GF-D8 (cell line): Measurements from ENCODE around the gene ADGRL2.
"Not testable (repeated sequence)": the region's sequence is repeated elsewhere in the genome, so short reads cannot be mapped to it uniquely, and the experiment has no call there.

Experiments used
- DNase-seq: peaks from one replicate; lab custom pipeline; 2025; lab: John Stamatoyannopoulos, UW

ADGRL2 gene

DNA sequence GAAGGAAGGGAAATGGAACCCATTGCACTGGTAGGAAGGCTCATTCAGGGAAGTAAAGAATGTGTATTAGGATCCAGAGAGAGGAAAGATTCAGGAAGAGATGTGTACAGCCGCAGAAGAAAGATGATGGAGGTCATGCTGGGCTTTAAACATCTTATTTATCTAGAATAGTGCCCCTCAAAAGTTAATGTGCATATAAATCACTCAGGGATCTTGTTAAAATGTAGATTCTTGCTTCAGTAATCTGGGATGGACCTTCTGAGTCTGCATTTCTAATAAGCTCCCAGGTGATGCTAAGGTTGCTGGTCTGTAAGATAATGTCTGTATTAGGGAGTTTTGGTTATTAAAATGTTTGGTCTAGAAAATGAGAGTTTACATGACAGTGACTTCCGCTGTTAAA lies 46.3 kb downstream of the ADGRL2 start:
- DNase-seq = no peak

DNA sequence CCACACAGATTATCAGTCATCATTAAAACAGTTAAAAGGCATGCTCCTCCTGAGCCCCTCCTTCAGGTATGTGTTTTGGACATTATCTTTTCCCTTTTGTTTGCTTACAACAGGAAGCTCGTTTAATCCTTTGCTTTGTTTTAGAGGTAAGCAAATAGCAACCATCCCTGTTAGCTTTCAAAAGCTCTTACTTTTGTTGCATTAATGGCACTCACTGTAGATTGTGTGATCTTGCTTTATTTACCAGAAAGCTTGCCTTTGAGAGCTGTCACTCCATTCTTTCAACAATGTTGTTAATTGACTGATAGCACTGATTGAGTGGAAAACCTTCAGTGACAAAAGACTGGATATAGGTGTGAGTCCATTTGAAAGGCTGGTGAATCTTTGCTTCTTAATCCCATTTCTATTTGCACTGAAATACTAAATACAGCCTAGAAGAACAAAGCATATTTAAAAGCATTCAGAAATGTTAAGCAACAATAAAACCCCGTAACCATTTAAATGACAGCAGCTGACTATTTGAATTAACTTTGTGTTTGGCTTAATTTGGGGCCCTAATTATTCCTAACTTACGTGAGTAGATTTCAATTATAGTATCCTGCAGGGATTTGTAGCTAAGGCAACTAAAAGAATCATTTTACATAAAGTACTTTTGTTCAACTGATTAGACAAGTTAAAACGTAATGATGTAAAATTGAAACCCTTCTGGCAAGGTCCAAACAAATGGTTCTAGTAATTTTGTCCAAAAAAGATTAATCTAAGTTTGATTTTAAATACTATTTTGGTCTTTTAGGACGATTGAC lies 48.3 kb downstream of the ADGRL2 start:
- DNase-seq = no peak

DNA sequence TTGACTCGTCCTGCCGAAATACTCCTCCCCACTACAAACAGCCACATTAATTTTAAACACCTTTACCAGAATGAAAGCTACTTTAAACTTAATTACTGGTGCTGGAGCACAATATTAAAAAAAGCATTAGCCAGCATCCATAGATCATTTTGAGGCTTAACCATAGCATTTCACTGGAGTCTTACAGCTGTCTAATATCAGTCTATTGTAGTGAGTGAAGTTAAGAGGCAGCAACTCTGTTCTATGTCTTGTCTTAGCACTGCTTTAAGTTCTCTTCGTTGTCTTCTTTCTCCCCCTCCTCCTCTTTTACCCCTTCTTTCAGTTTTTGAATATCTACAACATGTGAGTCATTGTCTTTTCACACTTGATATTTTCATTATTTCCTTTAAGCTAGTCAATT lies 49.3 kb downstream of the ADGRL2 start:
- DNase-seq = no peak

DNA sequence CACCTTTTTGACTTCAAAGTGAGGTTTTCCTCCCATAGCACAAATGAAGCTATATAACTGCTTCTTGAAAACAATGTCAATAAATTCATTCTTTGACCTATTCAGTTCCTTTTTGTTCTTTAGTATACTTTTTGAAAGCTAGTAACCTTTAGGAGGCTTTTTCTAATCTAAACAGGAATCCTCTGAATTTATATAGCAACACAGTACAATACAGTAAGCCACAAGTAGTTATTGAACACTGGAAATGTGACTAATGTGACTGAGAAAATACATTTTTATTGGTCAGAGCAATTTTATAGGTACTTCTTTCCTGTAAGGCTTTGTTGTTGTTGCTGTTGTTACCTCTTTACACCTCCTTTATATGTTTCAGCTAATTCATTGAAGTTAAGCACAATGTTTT lies 49.8 kb downstream of the ADGRL2 start:
- DNase-seq = no peak

DNA sequence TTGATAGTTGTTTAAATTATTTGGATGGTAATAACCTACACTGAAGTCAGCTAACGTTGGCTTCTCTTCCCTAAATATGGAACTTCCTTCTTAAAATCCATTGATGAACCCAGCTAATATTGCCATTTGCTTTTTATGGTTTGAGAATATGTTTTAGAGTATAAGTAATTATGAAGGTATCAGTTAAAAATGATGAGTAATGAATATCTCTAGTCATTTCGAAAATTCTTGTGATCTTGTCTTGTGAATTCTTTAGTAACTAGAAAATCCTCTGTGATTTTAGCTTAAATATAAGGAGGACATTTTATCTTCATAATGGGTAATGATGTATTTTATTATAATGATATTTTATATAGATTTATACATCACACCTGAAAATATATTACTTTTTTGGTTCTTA lies 50.5 kb downstream of the ADGRL2 start:
- DNase-seq = no peak

DNA sequence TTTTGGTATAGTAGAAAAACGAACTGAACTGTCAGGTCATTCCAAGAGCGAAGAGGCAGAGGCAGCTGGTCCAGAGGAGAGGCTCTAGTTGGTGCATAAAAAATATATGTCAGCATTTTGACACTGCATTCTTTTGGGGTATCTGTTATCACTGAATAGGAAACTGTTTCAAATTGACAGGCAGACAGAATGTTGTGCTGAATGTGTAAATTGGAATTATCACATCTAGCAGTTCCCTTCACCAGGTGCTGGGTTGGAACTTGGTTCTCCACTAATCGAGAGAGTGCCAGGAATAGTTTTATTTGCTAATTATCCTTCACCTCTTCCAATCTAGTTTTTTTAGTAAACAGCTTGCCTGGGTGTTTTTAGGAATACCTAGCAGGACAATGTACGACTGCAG lies 52.2 kb downstream of the ADGRL2 start:
- no peak for DNase-seq

DNA sequence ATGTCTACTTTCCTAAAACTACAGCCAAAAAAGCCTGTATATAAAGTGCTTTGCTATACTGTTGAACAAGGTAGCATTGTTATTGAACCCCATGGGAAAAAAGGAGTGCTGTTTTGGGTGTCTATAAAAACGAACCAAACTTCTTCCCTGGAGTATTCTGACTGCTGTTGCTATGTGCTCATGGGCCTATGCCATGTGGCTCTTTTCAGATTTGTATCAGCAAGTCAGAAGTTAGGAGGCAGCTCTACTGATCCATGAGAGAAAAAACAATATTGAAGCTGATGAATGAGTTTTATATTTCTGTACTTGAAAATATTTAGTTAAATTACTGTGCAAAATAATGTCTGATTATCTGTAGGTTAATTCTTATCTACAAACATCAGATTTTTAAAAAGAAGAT lies 66.5 kb downstream of the ADGRL2 start:
- no peak for DNase-seq

DNA sequence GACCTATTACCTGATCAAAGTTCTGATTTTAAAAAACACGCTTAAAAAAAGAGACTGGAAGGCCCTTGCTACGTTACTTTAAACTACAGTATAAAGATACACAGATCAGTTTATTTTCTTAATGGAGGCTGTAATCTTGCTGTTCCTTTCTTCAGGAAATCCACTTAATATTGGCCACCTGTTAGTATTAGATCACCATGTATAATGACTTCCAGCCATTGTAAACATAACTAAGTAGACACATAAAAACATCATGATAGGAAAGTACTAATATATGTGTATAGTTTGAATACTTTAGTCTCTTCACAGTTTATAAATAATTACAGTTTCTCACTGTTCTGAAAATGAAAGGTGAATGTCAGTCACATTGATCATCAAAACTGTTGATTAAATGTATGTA lies 68.6 kb downstream of the ADGRL2 start:
- DNase-seq = no peak

DNA sequence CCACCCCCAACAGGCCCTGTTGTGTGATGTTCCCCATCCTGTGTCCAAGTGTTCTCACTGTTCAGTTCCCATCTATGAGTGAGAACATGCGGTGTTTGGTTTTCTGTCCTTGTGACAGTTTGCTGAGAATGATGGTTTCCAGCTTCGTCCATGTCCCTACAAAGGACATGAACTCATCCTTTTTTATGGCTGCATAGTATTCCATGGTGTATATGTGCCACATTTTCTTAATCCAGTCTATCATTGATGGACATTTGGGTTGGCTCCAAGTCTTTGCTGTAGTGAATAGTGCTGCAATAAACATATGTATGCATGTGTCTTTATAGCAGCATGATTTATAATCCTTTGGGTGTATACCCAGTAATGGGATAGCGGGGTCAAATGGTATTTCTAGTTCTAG lies 70.4 kb downstream of the ADGRL2 start:
- not testable (repeated sequence) for DNase-seq

DNA sequence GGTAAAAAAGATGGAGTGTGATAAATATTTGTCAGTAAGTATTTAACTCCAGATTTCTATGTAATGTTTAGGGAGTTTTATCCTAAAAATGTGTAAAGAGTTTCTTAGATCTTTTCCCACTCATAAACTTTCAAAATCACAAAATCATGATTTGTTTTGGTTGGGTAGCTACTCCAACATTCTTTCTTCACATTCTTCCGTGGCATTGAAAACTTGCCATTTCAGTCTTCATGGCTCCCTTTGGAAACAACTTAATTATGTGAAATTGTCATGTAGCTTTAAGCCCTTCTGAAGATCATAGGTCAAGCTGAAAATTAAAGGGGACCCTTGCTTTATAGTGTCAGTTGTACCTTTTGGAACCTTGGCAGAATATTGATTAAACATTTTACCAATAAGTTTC lies 73.2 kb downstream of the ADGRL2 start:
- no peak for DNase-seq

DNA sequence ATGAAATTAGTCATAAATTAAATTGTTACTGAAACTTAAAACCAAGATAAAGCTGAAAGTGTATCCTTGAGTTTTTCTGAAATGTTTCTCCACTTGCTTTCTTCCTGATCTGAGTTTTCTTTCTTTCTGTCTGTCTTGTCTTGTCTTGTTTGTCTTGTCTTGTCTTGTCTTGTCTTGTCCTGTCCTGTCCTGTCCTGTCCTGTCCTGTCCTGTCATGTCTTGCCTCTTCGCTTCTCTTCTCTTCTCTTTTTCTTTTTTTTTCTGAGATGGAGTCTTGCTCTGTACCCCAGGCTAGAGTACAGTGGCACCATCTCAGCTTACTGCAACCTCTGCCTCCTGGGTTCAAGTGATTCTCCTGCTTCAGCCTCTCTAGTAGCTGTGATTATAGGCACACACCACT lies 73.7 kb downstream of the ADGRL2 start:
- no peak for DNase-seq

DNA sequence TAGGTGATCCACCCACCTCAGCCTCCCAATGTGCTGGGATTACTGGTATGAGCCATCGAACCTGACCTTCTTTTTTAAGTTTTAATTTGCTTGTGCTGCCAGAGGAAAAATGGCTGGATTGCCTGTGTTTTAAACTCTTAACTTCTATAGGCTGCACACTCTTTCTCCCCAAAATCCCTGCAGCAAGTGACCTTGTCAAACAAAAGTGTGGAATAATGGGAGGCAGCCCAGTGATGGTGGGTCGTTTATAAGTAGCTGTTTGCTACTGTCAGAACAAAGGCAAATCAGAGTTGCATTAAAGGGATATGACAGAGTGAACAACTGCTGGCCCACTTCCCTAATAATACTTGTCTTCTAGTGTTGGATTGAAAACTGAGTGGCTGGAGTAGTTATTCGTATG lies 74.2 kb downstream of the ADGRL2 start:
- DNase-seq = no peak

DNA sequence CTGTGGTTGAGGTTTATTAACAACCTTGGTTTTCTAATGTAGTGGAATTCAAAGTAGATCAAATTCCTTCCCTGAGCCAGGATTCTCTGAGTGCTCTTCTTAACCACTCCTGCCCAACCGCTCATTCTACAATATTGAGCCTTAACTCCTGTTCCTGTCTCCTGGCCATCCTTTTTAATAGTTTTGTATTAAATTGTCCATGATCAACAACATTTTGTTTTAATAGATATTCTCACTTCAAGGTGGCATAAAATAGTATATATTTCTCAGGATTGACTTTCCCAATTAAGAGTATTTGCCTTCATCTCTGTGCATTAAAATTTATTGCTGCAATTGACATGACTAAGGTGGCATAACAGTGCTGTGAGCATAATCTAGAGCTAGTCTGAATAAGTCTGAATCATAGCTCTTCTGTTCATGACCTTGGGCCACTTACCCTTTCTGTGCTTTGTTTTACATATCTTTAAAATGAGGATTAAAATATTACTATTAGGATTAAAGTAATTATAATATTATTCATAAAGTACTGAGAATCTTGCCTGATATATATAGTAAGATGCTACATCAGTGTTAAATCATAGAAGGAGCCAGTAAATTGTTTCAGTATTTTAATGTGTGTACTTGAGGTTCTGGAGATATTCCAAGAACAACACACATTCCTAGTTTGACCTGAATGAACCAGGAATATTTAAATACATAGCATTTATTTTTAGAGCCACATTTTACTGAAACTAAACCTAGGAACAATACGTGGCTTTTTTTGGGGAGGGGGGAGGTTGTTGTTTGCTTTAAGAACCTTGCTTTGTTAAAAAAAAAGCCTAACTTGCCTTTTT lies 76.4 kb downstream of the ADGRL2 start:
- DNase-seq = no peak

DNA sequence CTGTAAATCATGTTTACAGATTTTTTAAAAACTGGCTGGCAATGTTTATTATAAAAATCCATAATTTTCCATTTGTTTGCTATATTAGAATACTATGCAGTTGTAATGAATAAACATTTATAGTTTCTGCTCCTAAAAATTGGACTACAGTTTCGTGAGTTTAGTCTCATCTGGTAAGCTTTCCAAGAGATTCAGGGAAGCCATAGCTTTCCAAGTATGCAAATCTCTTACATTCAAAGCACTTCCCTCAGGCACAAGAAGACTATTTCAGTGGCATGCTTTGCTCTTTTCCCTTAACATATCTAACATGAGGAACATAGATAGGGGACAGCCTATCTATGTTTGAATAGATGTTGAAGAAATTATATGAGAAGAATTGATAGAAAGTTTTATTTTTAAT lies 77.2 kb downstream of the ADGRL2 start:
- no peak for DNase-seq

DNA sequence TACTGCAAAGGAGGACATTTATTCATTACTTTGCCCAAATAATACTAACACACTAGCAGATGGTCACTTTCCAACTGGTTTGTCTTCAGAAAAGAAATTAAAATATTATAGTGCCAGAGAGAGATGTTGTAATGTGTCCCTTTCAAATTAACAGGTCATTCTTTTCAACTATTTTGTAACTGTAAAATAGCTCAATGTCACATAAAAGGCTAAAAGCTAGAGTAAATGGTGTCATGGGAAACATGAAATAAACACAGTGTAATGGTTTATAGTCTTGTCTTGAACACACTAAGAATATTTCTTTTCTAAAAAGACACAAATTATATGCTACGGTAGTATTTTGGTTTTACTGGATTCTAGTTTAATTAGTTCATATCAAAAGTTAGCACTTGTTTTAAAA lies 77.8 kb downstream of the ADGRL2 start:
- no peak for DNase-seq

DNA sequence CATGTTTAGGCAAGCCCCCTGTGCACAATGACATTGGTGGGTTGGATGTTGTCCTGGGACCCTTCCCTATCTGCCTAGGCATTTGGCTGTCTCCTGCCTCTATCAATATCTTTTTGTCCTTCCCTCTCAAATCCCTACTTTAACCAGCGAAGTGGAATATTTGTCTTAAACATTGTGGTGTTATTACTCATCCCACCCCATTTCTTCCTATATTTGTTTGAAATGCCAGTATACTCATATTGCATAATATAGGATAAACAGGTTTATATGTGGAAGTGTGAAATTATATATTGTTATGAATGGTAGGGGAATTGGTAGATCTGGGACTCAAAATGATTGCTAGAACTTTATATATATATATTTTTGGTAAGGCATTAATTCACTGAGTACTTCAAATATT lies 80.0 kb downstream of the ADGRL2 start:
- no peak for DNase-seq

DNA sequence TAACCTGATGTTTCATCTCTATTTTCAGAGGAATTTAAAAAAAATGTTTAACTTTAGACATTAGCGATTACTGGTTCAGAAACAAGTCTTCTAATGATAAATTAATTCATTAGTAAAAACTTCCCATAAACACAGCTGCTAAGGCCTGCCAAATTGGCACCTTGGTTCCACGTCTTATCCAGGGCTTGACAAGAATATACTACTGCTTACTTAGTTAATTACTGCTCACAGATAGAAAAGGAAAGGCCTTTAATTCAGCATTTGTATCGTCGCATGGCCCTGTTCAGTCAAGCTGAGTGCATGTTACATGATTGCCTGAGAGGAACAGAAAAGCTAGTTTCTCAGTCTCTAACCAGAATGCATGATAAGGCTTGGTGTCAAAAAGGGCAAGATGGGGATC lies 84.6 kb downstream of the ADGRL2 start:
- DNase-seq = no peak

DNA sequence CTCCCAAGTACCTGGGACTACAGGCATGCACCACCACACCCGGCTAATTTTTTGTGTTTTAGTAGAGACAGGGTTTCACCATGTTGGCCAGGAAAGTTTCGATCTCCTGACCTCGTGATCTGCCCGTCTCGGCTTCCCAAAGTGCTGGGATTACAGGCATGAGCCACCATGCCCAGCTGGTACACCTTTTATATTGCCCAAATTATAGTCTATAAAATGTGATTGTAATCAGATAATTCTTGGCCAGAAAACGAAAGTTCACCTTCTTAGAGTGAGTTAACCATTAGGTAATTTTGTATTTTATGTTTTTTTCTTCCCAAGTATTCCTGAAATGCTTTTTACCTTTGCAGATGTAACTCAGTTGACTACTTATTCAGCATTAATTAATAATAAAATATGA lies 85.6 kb downstream of the ADGRL2 start:
- not testable (repeated sequence) for DNase-seq

DNA sequence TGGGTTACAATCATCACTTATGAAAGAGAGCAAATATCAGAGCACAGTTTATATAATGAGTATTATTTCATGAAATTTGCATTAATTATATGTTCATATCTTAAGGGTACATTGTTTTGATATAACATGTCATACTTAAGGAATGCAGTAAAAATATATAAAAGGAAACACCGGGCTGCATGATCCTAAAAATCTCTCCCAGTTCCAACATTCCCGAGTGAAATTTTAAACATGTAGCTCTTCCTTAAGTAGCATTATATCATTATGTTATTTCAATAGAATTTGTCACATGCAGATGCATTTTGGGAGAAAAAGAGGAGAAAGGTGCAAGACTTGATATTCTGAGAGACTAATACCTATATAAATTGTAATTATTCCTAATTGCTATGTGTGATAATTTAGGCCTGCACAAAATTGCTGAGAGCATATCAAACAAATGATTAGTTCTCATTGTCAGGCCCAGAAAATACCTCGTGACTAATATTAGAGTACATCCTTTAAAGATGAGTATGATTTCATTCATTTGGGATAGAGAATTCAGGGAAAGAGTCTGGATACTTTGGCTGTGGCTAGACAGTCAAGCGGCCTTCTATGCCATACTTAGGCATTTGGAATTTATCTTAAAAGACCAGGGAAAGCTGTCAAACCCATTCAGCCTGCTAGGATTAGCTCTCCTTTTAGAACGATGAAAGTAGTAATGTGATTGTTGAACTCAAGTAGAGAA lies 86.8 kb downstream of the ADGRL2 start:
- DNase-seq = no peak

DNA sequence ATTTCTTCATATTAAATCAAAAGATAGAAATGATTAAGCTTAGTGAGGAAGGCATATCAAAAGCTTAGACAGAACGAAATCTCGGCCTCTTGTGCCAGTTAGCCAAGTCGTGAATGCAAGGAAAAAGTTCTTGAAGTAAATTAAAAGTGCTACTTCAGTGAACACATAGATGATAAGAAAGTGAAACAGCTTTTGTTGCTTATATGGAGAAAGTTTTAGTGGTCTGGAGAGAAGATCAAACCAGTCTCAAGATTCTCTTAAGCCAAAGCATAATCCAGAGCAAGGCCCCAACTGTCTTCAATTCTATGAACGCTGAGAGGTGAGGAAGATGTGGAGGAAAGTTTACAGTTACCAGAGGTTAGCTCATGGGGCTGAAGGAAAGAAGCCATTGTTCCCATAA lies 88.4 kb downstream of the ADGRL2 start:
- no peak for DNase-seq

DNA sequence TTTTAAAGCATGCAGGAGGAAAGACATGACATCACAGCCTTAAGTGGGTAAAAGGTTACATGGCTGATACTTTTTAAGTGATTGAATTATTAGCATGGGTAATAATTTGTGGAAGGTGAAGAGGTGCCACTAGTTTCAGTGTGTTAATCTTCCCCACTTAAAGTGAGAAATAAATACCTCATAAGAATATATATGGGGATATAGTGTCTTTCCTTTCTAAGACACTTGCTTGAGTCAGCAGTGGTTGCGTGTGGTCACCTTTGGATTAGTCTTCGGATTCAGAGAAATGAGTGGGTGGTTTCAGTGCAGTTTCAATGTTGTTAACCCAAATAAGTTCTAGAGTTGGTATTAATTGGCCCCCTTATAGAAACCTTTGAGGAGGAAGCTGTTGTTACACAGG lies 94.1 kb downstream of the ADGRL2 start:
- DNase-seq = no peak

DNA sequence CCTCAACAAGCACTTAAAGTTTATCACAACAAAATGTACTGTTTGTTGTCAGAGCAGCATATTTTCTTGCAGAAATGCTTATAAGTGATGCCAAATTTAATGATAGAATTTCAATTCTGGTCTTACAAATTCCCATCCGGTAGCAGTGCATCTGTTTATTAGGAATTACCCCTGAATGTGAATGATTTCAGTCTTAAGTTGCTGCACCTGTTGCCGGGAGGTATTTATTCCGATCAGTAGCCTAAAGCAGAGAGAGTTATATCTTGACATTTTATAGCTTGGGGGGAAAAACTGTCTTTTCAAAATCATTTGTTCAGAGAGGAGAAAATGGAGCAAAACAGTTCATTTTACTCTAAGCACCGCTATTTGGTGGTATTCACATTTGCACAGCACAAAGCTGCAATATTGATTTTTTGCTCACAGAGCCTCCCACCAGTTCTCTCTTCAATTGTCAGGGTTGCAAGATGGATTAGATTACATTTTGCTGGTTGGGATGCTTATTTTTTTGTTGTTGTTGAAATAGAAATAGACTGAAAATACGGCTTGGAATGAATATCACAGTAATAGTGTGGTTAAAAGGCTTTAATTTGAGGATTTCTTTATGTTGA lies 98.6 kb downstream of the ADGRL2 start:
- no peak for DNase-seq
